ENCODE data around the gene ZNF423. TPM values are rescaled to one million over a fixed set of nuclear protein-coding genes. Genes with fewer than 3 reads are reported as not detected.

Gene ZNF423
- total and polyA plus RNA-seq, 9 of the 15 experiments (the other 6 are each of a cell fraction or from before 2014, with no cell fraction given) = not detected

DNA sequence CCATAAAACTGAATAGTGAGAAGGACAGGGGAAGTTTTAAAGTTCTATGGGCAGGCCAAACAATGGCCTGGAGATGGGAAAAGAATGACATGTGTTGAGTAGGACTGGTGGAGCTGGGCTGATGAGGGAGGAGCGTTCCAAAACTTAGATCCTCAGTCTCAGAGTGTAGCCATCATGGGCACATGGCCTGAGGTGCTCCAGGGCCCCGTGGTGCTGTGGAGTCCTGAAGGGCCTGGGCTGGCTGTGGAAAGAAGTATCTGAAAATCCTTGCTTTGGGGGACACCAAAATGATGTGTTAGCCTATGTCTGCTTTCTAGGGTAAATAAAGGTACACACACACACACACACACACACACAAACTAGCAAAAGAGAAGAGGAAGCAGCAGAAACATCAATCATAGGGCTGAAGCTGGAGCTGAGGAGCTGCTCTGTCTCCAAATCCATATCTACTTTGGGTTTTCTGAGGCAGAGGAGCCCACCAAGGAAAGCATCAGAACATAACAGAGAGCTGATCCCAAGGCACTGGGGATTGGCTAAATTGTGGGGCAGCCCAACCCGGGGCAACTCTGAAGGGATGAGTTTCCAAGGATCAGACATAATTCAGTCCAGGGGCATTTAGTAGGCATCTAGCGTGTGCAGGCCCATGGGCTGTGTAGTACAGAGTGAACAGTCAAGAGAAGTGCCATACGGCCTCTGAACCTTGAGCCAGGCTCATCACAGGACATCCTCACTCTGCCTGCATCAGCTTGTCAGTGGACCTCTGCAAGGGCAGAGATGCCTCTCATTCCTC, 397.1 kb downstream of the ZNF423 start (continued):
- TF ChIP-seq SRSF1 (IDR thresholded peaks at IDR 0.05; ENCODE audit: low read depth, low read length) (no peak), SMARCA5 (IDR thresholded peaks at IDR 0.05) (no peak), ARNT (IDR thresholded peaks at IDR 0.05) (no peak), NRF1 (conservative IDR thresholded peaks at IDR 0.05 in 1 of 2, IDR thresholded peaks at IDR 0.05 in 1 of 2) (no peak), ZNF436 (CRISPR knock-in tag; IDR thresholded peaks at IDR 0.05) (no peak), FOSL1 (tag; conservative IDR thresholded peaks at IDR 0.05) (no peak)
- TF ChIP-seq, protein P1, sequence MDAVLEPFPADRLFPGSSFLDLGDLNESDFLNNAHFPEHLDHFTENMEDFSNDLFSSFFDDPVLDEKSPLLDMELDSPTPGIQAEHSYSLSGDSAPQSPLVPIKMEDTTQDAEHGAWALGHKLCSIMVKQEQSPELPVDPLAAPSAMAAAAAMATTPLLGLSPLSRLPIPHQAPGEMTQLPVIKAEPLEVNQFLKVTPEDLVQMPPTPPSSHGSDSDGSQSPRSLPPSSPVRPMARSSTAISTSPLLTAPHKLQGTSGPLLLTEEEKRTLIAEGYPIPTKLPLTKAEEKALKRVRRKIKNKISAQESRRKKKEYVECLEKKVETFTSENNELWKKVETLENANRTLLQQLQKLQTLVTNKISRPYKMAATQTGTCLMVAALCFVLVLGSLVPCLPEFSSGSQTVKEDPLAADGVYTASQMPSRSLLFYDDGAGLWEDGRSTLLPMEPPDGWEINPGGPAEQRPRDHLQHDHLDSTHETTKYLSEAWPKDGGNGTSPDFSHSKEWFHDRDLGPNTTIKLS (IDR thresholded peaks at IDR 0.05; ENCODE audit: borderline replicate concordance, low read depth) = no peak
- TF ChIP-seq, protein P2, sequence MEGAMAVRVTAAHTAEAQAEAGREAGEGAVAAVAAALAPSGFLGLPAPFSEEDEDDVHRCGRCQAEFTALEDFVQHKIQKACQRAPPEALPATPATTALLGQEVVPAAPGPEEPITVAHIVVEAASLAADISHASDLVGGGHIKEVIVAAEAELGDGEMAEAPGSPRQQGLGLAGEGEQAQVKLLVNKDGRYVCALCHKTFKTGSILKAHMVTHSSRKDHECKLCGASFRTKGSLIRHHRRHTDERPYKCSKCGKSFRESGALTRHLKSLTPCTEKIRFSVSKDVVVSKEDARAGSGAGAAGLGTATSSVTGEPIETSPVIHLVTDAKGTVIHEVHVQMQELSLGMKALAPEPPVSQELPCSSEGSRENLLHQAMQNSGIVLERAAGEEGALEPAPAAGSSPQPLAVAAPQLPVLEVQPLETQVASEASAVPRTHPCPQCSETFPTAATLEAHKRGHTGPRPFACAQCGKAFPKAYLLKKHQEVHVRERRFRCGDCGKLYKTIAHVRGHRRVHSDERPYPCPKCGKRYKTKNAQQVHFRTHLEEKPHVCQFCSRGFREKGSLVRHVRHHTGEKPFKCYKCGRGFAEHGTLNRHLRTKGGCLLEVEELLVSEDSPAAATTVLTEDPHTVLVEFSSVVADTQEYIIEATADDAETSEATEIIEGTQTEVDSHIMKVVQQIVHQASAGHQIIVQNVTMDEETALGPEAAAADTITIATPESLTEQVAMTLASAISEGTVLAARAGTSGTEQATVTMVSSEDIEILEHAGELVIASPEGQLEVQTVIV (CRISPR knock-in tag; IDR thresholded peaks at IDR 0.05; ENCODE audit: borderline replicate concordance) = no peak
- TF ChIP-seq, protein P3, sequence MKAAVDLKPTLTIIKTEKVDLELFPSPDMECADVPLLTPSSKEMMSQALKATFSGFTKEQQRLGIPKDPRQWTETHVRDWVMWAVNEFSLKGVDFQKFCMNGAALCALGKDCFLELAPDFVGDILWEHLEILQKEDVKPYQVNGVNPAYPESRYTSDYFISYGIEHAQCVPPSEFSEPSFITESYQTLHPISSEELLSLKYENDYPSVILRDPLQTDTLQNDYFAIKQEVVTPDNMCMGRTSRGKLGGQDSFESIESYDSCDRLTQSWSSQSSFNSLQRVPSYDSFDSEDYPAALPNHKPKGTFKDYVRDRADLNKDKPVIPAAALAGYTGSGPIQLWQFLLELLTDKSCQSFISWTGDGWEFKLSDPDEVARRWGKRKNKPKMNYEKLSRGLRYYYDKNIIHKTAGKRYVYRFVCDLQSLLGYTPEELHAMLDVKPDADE (conservative IDR thresholded peaks at IDR 0.05; ENCODE audit: control insufficient read depth, low read depth, low read length) = no peak
